Tibial nerve (tissue), 3 donors: Measurements from ENCODE around the gene INTS6L.

Experiments
- POLR2A ChIP-seq, 2 donors: fragments of 450-650 bp; IDR thresholded peaks; one replicate each; pipeline ENCODE4 v1.6.1; 2017; ENCODE audit warnings: antibody characterized with exemption in 2 of 2, mild to moderate bottlenecking in 2 of 2, moderate library complexity in 2 of 2
- TF ChIP-seq, protein P1 (sequence below), 5 experiments: fragments of 200-600 bp in 3 of 5; fragments of 450-650 bp in 2 of 5; sonication (generic) in 3 of 5; IDR thresholded peaks; one replicate each; pipeline ENCODE4 v1.5.1; 2016 to 2019; ENCODE audit warnings: antibody characterized with exemption in 5 of 5, mild to moderate bottlenecking in 3 of 5, moderate library complexity in 2 of 5

DNA sequence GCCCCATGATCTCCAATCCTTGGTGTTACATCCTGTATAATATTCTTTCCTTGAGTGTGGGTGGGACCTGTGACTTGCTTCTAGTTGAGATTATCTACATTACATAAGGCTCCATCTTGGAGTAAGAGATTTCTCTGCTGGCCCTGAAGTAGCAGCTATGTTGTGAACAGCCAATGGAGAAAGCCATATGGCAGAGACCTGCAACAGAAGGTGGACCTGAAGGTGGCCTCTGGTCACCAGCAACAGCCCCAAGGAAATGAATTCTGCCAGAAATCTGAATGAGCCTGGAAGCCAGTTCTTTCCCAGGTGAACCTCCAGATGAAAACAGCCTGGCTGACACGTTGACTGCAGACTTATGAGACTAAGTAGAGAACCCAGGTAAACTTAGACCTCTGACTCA, 2.3 kb upstream of the INTS6L start:
- TF ChIP-seq, protein P1, sequence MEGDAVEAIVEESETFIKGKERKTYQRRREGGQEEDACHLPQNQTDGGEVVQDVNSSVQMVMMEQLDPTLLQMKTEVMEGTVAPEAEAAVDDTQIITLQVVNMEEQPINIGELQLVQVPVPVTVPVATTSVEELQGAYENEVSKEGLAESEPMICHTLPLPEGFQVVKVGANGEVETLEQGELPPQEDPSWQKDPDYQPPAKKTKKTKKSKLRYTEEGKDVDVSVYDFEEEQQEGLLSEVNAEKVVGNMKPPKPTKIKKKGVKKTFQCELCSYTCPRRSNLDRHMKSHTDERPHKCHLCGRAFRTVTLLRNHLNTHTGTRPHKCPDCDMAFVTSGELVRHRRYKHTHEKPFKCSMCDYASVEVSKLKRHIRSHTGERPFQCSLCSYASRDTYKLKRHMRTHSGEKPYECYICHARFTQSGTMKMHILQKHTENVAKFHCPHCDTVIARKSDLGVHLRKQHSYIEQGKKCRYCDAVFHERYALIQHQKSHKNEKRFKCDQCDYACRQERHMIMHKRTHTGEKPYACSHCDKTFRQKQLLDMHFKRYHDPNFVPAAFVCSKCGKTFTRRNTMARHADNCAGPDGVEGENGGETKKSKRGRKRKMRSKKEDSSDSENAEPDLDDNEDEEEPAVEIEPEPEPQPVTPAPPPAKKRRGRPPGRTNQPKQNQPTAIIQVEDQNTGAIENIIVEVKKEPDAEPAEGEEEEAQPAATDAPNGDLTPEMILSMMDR (IDR thresholded peaks at IDR 0.05) = no peak
- no peak for TF ChIP-seq POLR2A (IDR thresholded peaks at IDR 0.05)
